BLaER1 treated with 17β-estradiol and CSF1 and Interleukin-3, amounts not matched to agents 10 nM and 100 nM (cell line): ENCODE measurements around the gene UBE2M.
"Not testable (repeated sequence)": the region's sequence is repeated elsewhere in the genome, so short reads cannot be mapped to it uniquely, and the experiment has no call there.

Experiments
- H3K27ac ChIP-seq, 11 experiments: shearing (Covaris generic); formaldehyde crosslinking; 2 replicates each; pipeline ENCODE4 v1.8.1; 2022
- H3K27me3 ChIP-seq, 11 experiments: shearing (Covaris generic); formaldehyde crosslinking; 2 replicates each; pipeline ENCODE4 v1.8.1; 2022
- H3K36me3 ChIP-seq, 11 experiments: shearing (Covaris generic); formaldehyde crosslinking; 2 replicates each; pipeline ENCODE4 v1.8.1; 2022
- H3K4me1 ChIP-seq, 10 experiments: shearing (Covaris generic); formaldehyde crosslinking; 2 replicates each; pipeline ENCODE4 v1.8.1; 2022
- H3K4me2 ChIP-seq, 11 experiments: shearing (Covaris generic); formaldehyde crosslinking; 2 replicates each; pipeline ENCODE4 v1.8.1; 2022
- H3K4me3 ChIP-seq, 10 experiments: shearing (Covaris generic); formaldehyde crosslinking; 2 replicates each; pipeline ENCODE4 v1.8.1; 2022
- H3K9ac ChIP-seq, 11 experiments: shearing (Covaris generic); formaldehyde crosslinking; 2 replicates each; pipeline ENCODE4 v1.8.1; 2022
- H3K9me3 ChIP-seq, 11 experiments: shearing (Covaris generic); formaldehyde crosslinking; replicated peaks in 1 of 11; 2 replicates each; pipeline ENCODE4 v1.8.1; 2022
- H4K20me1 ChIP-seq, 11 experiments: shearing (Covaris generic); formaldehyde crosslinking; 2 replicates each; pipeline ENCODE4 v1.8.1; 2022
- Cebpa-rat ChIP-seq, 11 experiments: shearing (Covaris generic); IDR thresholded peaks; 2 replicates each; pipeline ENCODE4 v1.8.1; 2022

The UBE2M gene

GRCh38 chr19:58543826-58544590 is 14.4 kb downstream of the UBE2M start, which contains the start of gene TRIM28:
TRIM28 (plus strand) TSS chr19:58544064; CDS start chr19:58544758, 694 bp downstream.
- Histone ChIP-seq H3K4me3 (peak within 1 kb of the TSS; percentile 90 to 100 (median 100)), H3K9me3 (peaks cover 0 to 6% (median 0%) of the 10 kb centered on the region in 11 experiments; a peak in 4 of 22 replicates), H3K4me2 (peak within 1 kb of the TSS; percentile 94 to 100 (median 98)), H4K20me1 (peaks cover 42 to 47% (median 46%) of the 10 kb centered on the region in 11 experiments), H3K4me1 (peaks cover 25 to 55% (median 41%) of the 10 kb centered on the region in 10 experiments), H3K27me3 (peaks cover 0 to 4% (median 0%) of the 10 kb centered on the region in 11 experiments; a peak in 2 of 22 replicates), H3K9ac (peak within 1 kb of the TSS; percentile 89 to 100 (median 96)), H3K27ac (peak within 1 kb of the TSS; percentile 88 to 99 (median 96)), H3K36me3 (peaks cover 28 to 43% (median 40%) of the 10 kb centered on the region in 11 experiments)
- no peak for TF ChIP-seq Cebpa-rat (IDR thresholded peaks at IDR 0.05)

DNA sequence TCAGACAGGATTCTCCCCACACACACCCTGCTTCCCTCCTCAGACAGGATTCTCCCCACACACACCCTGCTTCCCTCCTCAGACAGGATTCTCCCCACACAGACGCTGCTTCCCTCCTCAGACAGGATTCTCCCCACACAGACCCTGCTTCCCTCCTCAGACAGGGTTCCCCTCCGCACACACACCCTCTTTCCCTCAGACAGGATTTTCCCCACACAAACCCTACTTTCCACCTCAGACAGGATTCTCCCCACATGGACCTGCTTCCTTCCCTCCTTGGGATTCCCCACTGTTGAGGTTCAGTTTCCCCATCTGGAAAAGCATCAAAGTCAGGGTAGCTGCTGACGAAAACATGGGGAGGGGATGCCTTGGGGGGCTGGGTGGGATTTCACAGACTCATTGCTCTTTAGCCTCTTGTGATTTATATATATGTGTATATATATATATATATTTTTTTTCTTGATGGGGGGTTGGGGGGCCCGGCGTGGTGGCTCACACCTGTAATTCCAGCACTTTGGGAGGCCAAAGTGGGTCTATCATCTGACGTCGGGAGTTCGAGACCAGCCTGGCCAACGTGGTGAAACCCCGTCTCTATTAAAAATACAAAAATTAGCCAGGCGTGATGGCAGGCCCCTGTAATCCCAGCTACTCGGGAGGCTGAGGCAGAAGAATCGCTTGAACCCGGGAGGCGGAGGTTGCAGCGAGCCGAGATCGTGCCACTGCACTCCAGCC is 15.6 kb downstream of the UBE2M start:
- Histone ChIP-seq H3K4me1 (peaks cover 35 to 59% (median 50%) of the 10 kb centered on the region in 10 experiments), H3K4me2 (peak overlapping the region; percentile 77 to 94 (median 81)), H3K4me3 (peak overlapping the region in 6 of 10 experiments; percentile 59 to 100 (median 94); a peak in 7 of 20 replicates), H3K36me3 (peaks cover 16 to 31% (median 28%) of the 10 kb centered on the region in 11 experiments), H3K27ac (peak overlapping the region; percentile 88 to 99 (median 96); a peak in 18 of 22 replicates), H3K9ac (peak overlapping the region in 10 of 11 experiments; percentile 89 to 98 (median 96); a peak in 14 of 22 replicates), H4K20me1 (peaks cover 32 to 35% (median 34%) of the 10 kb centered on the region in 11 experiments)
- H3K27me3 ChIP-seq, H3K9me3 ChIP-seq: not testable (repeated sequence)

DNA sequence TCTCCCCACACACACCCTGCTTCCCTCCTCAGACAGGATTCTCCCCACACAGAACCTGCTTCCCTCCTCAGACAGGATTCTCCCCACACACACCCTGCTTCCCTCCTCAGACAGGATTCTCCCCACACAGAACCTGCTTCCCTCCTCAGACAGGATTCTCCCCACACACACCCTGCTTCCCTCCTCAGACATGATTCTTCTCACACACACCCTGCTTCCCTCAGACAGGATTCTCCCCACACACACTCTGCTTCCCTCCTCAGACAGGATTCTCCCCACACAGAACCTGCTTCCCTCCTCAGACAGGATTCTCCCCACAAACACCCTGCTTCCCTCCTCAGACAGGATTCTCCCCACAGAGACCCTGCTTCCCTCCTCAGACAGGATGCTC is 19.2 kb downstream of the UBE2M start:
- peak overlapping the region in 9 of 11 experiments; percentile 81 to 99 (median 96); a peak in 16 of 22 replicates for H3K4me2 ChIP-seq
- H3K27ac ChIP-seq, result peak overlapping the region in 9 of 11 experiments; percentile 78 to 97 (median 91); a peak in 18 of 22 replicates
- H3K9ac ChIP-seq, result peak overlapping the region in 9 of 11 experiments; percentile 74 to 88 (median 83); a peak in 19 of 22 replicates

DNA sequence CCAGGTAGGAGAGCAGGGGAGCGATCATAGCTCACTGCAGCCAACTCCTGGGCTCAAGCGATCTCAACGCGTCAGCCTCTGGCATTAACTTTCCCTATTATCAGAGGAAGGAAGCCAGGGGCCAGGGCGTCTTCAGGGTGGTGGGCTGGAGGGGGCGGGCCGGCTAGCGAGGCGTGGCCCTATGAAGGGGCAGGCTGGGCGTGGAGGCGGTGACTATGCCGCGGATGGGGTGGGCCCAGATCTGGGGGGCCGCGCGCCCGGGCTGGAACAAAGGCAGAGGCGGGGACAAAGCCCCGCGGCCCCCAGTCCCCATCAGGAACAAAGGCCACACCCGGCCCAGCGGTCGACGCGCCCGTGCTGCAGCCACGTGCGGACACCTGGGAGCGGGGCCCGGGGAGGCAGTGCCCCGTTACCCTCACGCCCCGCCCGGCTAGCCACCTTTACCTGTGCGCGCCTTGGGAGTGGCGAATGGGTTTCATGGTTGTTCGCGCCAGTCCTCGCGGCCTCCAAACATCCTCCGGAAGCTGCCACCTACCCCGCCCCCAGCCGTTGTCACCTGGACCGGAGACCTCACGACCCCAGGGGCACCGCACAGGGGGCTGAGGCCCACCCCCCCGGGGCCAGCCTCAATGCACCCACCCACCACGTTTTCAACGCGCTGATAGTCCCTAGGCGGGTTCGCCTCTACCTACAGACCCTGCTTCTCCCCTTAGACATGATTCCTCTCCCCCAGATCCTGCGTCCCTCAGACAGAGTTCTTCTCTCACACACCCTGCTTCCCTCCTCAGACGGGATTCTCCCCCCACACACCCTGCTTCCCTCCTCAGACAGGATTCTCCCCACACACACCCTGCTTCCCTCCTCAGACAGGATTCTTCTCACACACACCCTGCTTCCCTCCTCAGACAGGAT is 19.9 kb downstream of the UBE2M start:
- peak overlapping the region; percentile 81 to 99 (median 96) for H3K4me2 ChIP-seq
- peak overlapping the region; percentile 50 to 70 (median 57) for H3K4me3 ChIP-seq
- H3K27ac ChIP-seq, result peak overlapping the region; percentile 60 to 97 (median 90)

More for the DNA sequence above, 19.2 kb downstream of the UBE2M start:
- not testable (repeated sequence) for H3K36me3 ChIP-seq, H3K9me3 ChIP-seq, H4K20me1 ChIP-seq, H3K27me3 ChIP-seq
- peak overlapping the region in 1 of 10 experiments; percentile 50; a peak in 1 of 20 replicates for H3K4me3 ChIP-seq
- H3K4me1 ChIP-seq, result peaks cover 24 to 46% (median 36%) of the 10 kb centered on the region in 10 experiments

GRCh38 chr19:58536852-58537798 is 21.3 kb downstream of the UBE2M start:
- no peaks in the 10 kb centered on the region for H3K27me3 ChIP-seq
- H4K20me1 ChIP-seq, result no peaks in the 10 kb centered on the region
- TF ChIP-seq Cebpa-rat (IDR thresholded peaks at IDR 0.05), result no peak
- H3K9ac ChIP-seq, result peak overlapping the region in 9 of 11 experiments; percentile 71 to 88 (median 83); a peak in 13 of 22 replicates
- peaks cover 16 to 32% (median 25%) of the 10 kb centered on the region in 10 experiments for H3K4me1 ChIP-seq
- H3K4me3 ChIP-seq, result peak overlapping the region in 2 of 10 experiments; percentile 54 to 59; a peak in 2 of 20 replicates
- no peaks in the 10 kb centered on the region for H3K9me3 ChIP-seq
- H3K27ac ChIP-seq, result peak overlapping the region in 9 of 11 experiments; percentile 78 to 97 (median 91); a peak in 17 of 22 replicates
- peak overlapping the region; percentile 81 to 99 (median 96) for H3K4me2 ChIP-seq
- no peaks in the 10 kb centered on the region for H3K36me3 ChIP-seq

More for the DNA sequence above, 19.9 kb downstream of the UBE2M start:
- Histone ChIP-seq H3K4me1 (peaks cover 22 to 45% (median 34%) of the 10 kb centered on the region in 10 experiments), H3K27me3 (no peaks in the 10 kb centered on the region), H3K9me3 (no peaks in the 10 kb centered on the region), H3K36me3 (no peaks in the 10 kb centered on the region), H4K20me1 (no peaks in the 10 kb centered on the region), H3K9ac (peak overlapping the region; percentile 71 to 88 (median 83))
- no peak for TF ChIP-seq Cebpa-rat (IDR thresholded peaks at IDR 0.05)

GRCh38 chr19:58535857-58536256 is 22.6 kb downstream of the UBE2M start:
- no peak for TF ChIP-seq Cebpa-rat (IDR thresholded peaks at IDR 0.05)
- H3K4me1 ChIP-seq, result peaks cover 16 to 32% (median 25%) of the 10 kb centered on the region in 10 experiments
- no peaks in the 10 kb centered on the region for H4K20me1 ChIP-seq
- H3K4me2 ChIP-seq, result no peak overlapping the region
- H3K4me3 ChIP-seq, result no peak overlapping the region
- H3K9me3 ChIP-seq, result no peaks in the 10 kb centered on the region
- H3K27ac ChIP-seq, result no peak overlapping the region
- no peaks in the 10 kb centered on the region for H3K36me3 ChIP-seq
- no peak overlapping the region for H3K9ac ChIP-seq
- no peaks in the 10 kb centered on the region for H3K27me3 ChIP-seq

DNA sequence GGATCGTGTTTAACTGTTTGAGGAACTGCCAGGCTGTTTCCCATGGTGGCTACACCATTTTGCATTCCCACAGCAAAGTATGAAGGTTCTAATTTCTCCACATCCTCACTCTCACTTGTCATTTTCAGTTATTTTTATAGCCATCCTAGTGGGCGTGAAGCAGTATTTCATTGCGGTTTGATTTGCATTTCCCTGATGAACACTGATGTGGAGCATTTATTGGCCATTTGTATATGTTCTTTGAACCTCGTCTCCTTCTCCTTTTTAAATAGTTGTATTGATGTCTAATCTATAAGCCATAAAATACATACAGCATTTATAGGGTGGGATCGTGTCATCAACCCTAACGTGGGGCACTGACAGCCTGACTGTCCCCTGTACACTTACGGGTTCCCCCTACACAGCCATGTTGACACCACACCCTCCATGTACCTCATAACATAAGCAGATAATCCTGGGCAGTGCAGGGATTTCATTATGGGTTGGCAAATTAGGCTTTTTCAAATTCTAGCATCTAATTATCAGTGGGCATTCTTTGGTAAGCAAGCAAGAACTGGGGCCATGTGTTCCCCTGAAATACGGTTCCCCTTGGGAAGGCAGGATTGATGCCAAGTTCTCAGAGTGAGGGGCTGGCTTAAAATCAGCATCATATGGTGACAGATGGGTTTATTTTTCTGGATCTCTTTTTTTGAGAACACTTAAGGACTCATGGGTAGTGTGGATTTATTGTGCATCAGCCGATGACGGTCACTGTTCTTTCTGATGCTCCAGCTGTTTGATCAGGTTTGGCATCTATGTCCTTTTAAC is 27.2 kb downstream of the UBE2M start:
- H3K27me3 ChIP-seq, result no peaks in the 10 kb centered on the region
- H3K4me1 ChIP-seq, result no peaks in the 10 kb centered on the region; a peak in 1 of 20 replicates
- H3K27ac ChIP-seq, result no peak overlapping the region
- H3K36me3 ChIP-seq, result no peaks in the 10 kb centered on the region
- no peak overlapping the region for H3K4me3 ChIP-seq
- no peaks in the 10 kb centered on the region for H4K20me1 ChIP-seq
- no peak overlapping the region for H3K4me2 ChIP-seq
- no peaks in the 10 kb centered on the region for H3K9me3 ChIP-seq
- no peak overlapping the region for H3K9ac ChIP-seq
- no peak for TF ChIP-seq Cebpa-rat (IDR thresholded peaks at IDR 0.05)
